Calu3 (cell line): Measurements from ENCODE around the gene CDT1. TPM values are rescaled to one million over a fixed set of nuclear protein-coding genes. Genes with fewer than 3 reads are reported as not detected.

ENCODE experiments used
- BruUV-seq: library from RNA; stranded (reverse); fragments of 400-500 nt; replicated peaks from 2 replicates; lab custom pipeline; 2021; lab: Mats Ljungman, UMichigan
- CTCF ChIA-PET: fragments of 300-600 bp; sonication (Branson Sonifier 250); formaldehyde crosslinking; loops from one replicate; lab custom pipeline; 2022; ENCODE audit warnings: antibody characterized with exemption; lab: Charles Lee
- DNase-seq: peaks from one replicate; pipeline ENCODE4 v3.0.0; 2022
- H3K27ac Mint-ChIP-seq: one replicate; pipeline ENCODE4 v1.8.0; 2022; ENCODE audit warnings: mixed read lengths; ENCODE audit not compliant: unreplicated experiment
- H3K27me3 Mint-ChIP-seq: one replicate; pipeline ENCODE4 v1.8.0; 2022; ENCODE audit warnings: mixed read lengths; ENCODE audit not compliant: unreplicated experiment
- H3K36me3 Mint-ChIP-seq: one replicate; pipeline ENCODE4 v1.8.0; 2022; ENCODE audit warnings: mild to moderate bottlenecking, moderate library complexity, mixed read lengths; ENCODE audit not compliant: insufficient read depth, unreplicated experiment
- H3K4me1 Mint-ChIP-seq: one replicate; pipeline ENCODE4 v1.8.0; 2022; ENCODE audit warnings: mild to moderate bottlenecking, low read depth, mixed read lengths; ENCODE audit not compliant: unreplicated experiment
- H3K4me3 Mint-ChIP-seq: one replicate; pipeline ENCODE4 v1.8.0; 2022; ENCODE audit warnings: mild to moderate bottlenecking, low read depth, moderate library complexity, mixed read lengths; ENCODE audit not compliant: unreplicated experiment
- H3K9me3 Mint-ChIP-seq: one replicate; pipeline ENCODE4 v1.8.0; 2022; ENCODE audit warnings: low read depth, mixed read lengths; ENCODE audit not compliant: unreplicated experiment
- intact Hi-C: fragments of 100-400 bp; cut with micrococcal nuclease; formaldehyde crosslinking; loops from one replicate; pipeline ENCODE4 v1.10.0; 2022; ENCODE audit not compliant: unreplicated experiment
- total RNA-seq: library from RNA; stranded (reverse); gene quantifications from 2 replicates; pipeline ENCODE4 v1.2.3, GENCODE V29; 2022
- TF ChIP-seq, protein P1 (sequence below): fragments of 200-600 bp; IDR thresholded peaks from one replicate; pipeline ENCODE4 v1.8.0; 2022; ENCODE audit warnings: antibody characterized with exemption; ENCODE audit not compliant: unreplicated experiment

Gene CDT1
- total RNA-seq, 1 experiment from 2014 or later, result 74.8 TPM

DNA sequence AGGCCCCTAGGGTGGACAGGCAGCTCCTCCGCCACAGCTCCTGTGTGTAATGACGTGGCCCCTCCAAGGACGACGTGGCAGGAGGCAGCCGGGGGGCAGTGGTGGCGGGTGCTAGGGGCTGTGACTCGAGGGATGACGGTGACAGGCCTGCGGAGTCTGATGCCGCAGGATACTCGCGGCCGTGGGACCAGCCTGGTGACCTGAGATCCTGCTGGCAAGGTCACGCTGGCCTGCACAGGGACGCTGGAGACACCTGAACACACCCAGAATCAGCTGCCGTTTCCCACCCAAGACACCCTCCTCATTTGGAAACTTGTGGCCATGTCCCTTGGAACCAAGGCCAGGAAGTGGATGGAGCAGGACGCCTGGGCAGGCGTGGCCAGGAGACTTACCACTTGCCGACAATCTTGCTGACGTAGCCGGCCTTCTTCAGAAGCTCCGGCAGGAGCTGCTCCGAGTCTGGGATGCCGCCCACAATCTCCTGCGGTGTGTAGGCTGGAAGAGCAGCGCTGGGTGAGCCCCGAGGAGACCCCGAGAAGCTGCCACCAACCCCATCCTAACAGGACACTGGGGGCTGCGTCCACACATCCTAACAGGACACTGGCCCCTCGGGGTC lies 37.1 kb downstream of the CDT1 start:
- CTCF ChIA-PET, result no interaction called here
- no TSS peak for BruUV-seq

DNA sequence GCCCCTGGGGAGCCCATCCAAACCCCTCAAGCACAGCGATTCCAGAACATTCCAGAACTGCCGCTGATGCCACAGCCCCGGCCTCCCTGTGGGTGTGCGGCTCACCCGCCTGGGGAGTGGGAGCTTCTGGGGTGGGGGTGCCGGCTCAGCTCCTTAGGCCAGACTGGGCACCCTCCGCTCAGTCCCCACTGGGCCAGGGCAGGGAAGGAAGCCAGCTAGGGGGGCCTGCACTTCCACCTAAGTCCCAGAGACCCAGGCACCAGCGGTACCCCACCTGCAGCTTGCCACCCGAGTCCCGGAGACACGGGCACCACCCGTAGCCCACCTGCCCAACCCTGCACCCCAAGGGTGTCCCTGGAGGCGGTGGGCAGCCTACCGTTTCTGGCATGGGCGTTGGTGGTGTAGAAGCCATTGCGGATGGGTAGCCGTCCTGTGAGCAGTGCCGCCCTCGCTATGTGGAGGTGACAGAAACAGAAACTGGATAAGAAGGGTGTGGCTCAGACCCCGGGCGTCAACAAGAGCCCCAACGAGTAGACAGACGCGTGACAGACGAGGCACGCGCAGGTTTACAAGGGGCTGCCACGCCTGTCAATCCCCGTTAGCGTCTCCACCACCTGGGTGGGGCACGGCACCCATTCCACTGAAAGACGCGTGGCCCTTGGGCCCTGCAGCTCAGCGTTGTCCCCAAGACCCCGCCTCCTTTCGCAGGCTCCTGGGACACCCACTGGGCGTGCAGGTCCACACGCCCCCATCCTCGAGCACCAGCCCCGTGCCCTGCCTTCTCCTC lies 38.1 kb downstream of the CDT1 start:
- no peaks in the 10 kb centered on the region for H3K9me3 Mint-ChIP-seq
- intact Hi-C loops, result no loop called here
- CTCF ChIA-PET, result no interaction called here
- H3K4me3 Mint-ChIP-seq, result no peak overlapping the region
- no peaks in the 10 kb centered on the region for H3K4me1 Mint-ChIP-seq
- no TSS peak for BruUV-seq
- no peaks in the 10 kb centered on the region for H3K27me3 Mint-ChIP-seq
- TF ChIP-seq, protein P1, sequence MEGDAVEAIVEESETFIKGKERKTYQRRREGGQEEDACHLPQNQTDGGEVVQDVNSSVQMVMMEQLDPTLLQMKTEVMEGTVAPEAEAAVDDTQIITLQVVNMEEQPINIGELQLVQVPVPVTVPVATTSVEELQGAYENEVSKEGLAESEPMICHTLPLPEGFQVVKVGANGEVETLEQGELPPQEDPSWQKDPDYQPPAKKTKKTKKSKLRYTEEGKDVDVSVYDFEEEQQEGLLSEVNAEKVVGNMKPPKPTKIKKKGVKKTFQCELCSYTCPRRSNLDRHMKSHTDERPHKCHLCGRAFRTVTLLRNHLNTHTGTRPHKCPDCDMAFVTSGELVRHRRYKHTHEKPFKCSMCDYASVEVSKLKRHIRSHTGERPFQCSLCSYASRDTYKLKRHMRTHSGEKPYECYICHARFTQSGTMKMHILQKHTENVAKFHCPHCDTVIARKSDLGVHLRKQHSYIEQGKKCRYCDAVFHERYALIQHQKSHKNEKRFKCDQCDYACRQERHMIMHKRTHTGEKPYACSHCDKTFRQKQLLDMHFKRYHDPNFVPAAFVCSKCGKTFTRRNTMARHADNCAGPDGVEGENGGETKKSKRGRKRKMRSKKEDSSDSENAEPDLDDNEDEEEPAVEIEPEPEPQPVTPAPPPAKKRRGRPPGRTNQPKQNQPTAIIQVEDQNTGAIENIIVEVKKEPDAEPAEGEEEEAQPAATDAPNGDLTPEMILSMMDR, result no peak
- no peak overlapping the region for H3K27ac Mint-ChIP-seq
- H3K36me3 Mint-ChIP-seq, result peaks cover 9% of the 10 kb centered on the region
- DNase-seq, result no peak

More for the DNA sequence above, 37.1 kb downstream of the CDT1 start:
- H3K4me1 Mint-ChIP-seq, result no peaks in the 10 kb centered on the region
- H3K4me3 Mint-ChIP-seq, result no peak overlapping the region
- TF ChIP-seq, protein P1, result no peak
- intact Hi-C loops, result no loop called here
- DNase-seq, result no peak
- no peaks in the 10 kb centered on the region for H3K9me3 Mint-ChIP-seq
- H3K27me3 Mint-ChIP-seq, result no peaks in the 10 kb centered on the region
- no peak overlapping the region for H3K27ac Mint-ChIP-seq
- peaks cover 9% of the 10 kb centered on the region for H3K36me3 Mint-ChIP-seq

DNA sequence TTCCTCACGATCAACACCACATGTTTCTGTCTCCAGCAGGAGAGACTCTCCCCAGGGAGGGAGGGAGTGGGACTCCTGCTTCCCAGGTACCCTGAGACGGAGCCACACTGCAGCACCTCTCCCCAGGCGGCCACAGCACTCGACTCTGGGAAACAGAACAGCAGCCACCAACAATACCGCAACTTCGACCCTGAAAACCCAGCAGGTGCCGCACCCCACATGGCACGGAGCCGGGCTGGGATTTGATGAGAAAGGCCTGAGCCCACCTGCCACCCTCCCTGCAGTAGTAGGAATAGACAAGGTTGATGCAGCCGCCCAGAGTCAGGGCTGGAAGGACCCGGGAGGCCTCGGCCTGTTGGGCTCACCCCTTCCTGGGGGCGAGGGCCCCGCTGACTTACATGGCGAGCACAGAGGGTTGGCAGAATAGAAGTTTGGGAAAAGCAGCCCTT lies 38.7 kb downstream of the CDT1 start:
- CTCF ChIA-PET, result no interaction called here
- intact Hi-C loops, result no loop called here
- Mint-ChIP-seq H3K4me3 (no peak overlapping the region), H3K36me3 (peaks cover 9% of the 10 kb centered on the region), H3K4me1 (no peaks in the 10 kb centered on the region), H3K9me3 (no peaks in the 10 kb centered on the region), H3K27ac (no peak overlapping the region), H3K27me3 (no peaks in the 10 kb centered on the region)
- DNase-seq, result no peak
- no TSS peak for BruUV-seq
- TF ChIP-seq, protein P1, result no peak

DNA sequence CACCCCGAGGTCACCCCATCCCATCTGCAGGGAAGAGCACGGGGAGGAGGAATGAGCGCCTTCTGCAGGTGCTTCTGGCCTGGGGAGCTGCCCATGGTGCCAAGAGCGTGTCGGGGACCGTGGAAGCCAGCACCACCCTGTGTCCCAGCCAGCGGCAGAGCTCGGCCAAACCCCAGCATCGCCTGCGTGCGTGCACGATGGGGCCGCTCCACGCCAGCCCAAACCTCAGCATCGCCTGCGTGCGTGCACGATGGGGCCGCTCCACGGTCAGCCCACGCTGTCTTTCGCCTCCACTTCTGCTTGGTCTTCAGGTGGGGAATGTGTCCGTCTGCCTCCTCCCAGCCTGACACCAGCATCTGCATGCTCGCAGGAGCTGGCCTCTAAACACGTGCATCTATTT lies 39.2 kb downstream of the CDT1 start:
- TF ChIP-seq, protein P1, result no peak
- Mint-ChIP-seq H3K9me3 (no peaks in the 10 kb centered on the region), H3K27ac (no peak overlapping the region), H3K36me3 (peaks cover 9% of the 10 kb centered on the region), H3K4me1 (no peaks in the 10 kb centered on the region), H3K27me3 (no peaks in the 10 kb centered on the region), H3K4me3 (no peak overlapping the region)
- BruUV-seq, result no TSS peak
- CTCF ChIA-PET, result no interaction called here
- no peak for DNase-seq
- intact Hi-C loops, result no loop called here
